ENCODE data around the gene LOXHD1.

DNA sequence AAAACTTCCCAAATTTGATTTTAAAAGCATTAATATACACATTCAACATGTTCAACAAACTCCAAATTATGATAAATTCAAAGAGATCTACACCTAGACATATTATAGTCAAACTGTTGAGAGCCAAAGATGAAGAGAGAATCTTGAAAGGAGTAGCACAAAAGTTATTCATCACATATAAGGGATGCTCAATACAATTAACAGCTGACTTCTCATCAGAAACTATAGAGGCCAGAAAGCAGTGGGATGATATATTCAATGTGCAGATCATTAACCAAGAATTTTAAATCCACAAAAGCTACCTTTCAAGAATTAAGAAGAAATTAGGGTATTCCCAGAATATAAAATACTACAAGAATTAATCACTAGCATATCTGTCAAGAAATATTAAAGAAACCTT, 75.4 kb downstream of the LOXHD1 start:
- TF ChIP-seq CTCF (conservative IDR thresholded peaks at IDR 0.05; ENCODE audit: low read depth, low read length) (no peak), POLR2A (IDR thresholded peaks at IDR 0.05; ENCODE audit: low read depth, low read length) (no peak), SMC3 (IDR thresholded peaks at IDR 0.05; ENCODE audit: low read depth, low read length) (no peak), RCOR1 (IDR thresholded peaks at IDR 0.05; ENCODE audit: insufficient replicate concordance, low read length) (no peak), CHD1 (IDR thresholded peaks at IDR 0.05; ENCODE audit: low read depth, low read length) (no peak), MAFK (IDR thresholded peaks at IDR 0.05; ENCODE audit: low read depth, low read length) (no peak)
- TF ChIP-seq, protein P1, sequence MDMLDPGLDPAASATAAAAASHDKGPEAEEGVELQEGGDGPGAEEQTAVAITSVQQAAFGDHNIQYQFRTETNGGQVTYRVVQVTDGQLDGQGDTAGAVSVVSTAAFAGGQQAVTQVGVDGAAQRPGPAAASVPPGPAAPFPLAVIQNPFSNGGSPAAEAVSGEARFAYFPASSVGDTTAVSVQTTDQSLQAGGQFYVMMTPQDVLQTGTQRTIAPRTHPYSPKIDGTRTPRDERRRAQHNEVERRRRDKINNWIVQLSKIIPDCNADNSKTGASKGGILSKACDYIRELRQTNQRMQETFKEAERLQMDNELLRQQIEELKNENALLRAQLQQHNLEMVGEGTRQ (IDR thresholded peaks at IDR 0.05; ENCODE audit: low read depth, low read length) = no peak
